ENCODE results near the gene ELAPOR2.
"Not testable (repeated sequence)": the region's sequence is repeated elsewhere in the genome, so short reads cannot be mapped to it uniquely, and the experiment has no call there.

Gene ELAPOR2

GRCh38 chr7:87039691-87040299, 19.7 kb downstream of the ELAPOR2 start:
- H3K4me2 ChIP-seq (ENCODE audit: low read depth, low read length, poor library complexity, severe bottlenecking); H3K9ac ChIP-seq (ENCODE audit: low read depth, low read length, poor library complexity, severe bottlenecking); H2AFZ ChIP-seq (ENCODE audit: low read length); H3K4me1 ChIP-seq (ENCODE audit: insufficient read depth, low read length, poor library complexity, severe bottlenecking); H3K79me2 ChIP-seq (ENCODE audit: insufficient read depth, low read length); H3K9me3 ChIP-seq (ENCODE audit: insufficient read depth, low read depth, low read length); H3K4me3 ChIP-seq (ENCODE audit: low read length, poor library complexity, severe bottlenecking); H4K20me1 ChIP-seq (ENCODE audit: insufficient read depth, low read length, poor library complexity, severe bottlenecking); H3K27me3 ChIP-seq (ENCODE audit: insufficient read depth, low read length, poor library complexity, severe bottlenecking); H3K9me2 ChIP-seq (replicated peaks; ENCODE audit: low read depth, low read length); H3K36me3 ChIP-seq (ENCODE audit: insufficient read depth, low read length); H3F3A ChIP-seq (ENCODE audit: low read depth): not testable (repeated sequence)

GRCh38 chr7:87038993-87039690, 20.3 kb downstream of the ELAPOR2 start:
- Histone ChIP-seq H2AFZ (ENCODE audit: low read length) (no peak overlapping the region), H3F3A (ENCODE audit: low read depth) (no peaks in the 10 kb centered on the region), H3K4me2 (ENCODE audit: low read depth, low read length, poor library complexity, severe bottlenecking) (no peak overlapping the region), H3K79me2 (ENCODE audit: insufficient read depth, low read length) (no peaks in the 10 kb centered on the region), H3K4me3 (ENCODE audit: low read length, poor library complexity, severe bottlenecking) (no peak overlapping the region), H3K36me3 (ENCODE audit: insufficient read depth, low read length) (no peaks in the 10 kb centered on the region), H3K9me3 (ENCODE audit: insufficient read depth, low read depth, low read length) (no peaks in the 10 kb centered on the region), H3K9me2 (replicated peaks; ENCODE audit: low read depth, low read length) (no peaks in the 10 kb centered on the region), H3K9ac (ENCODE audit: low read depth, low read length, poor library complexity, severe bottlenecking) (no peak overlapping the region), H4K20me1 (ENCODE audit: insufficient read depth, low read length, poor library complexity, severe bottlenecking) (no peaks in the 10 kb centered on the region), H3K27me3 (ENCODE audit: insufficient read depth, low read length, poor library complexity, severe bottlenecking) (no peaks in the 10 kb centered on the region), H3K4me1 (ENCODE audit: insufficient read depth, low read length, poor library complexity, severe bottlenecking) (no peaks in the 10 kb centered on the region)
- TF ChIP-seq EZH2phosphoT487 (IDR thresholded peaks at IDR 0.05; ENCODE audit: borderline replicate concordance): no peak
- no peak for TF ChIP-seq CTCF (conservative IDR thresholded peaks at IDR 0.05; ENCODE audit: low read length)

GRCh38 chr7:87036985-87037384, 22.5 kb downstream of the ELAPOR2 start:
- no peaks in the 10 kb centered on the region for H3K27me3 ChIP-seq (ENCODE audit: insufficient read depth, low read length, poor library complexity, severe bottlenecking)

More at GRCh38 chr7:87036985-87037384, 22.5 kb downstream of the ELAPOR2 start:
- no peaks in the 10 kb centered on the region for H3K4me1 ChIP-seq (ENCODE audit: insufficient read depth, low read length, poor library complexity, severe bottlenecking)
- no peak for TF ChIP-seq CTCF (conservative IDR thresholded peaks at IDR 0.05; ENCODE audit: low read length)
- TF ChIP-seq EZH2phosphoT487 (IDR thresholded peaks at IDR 0.05; ENCODE audit: borderline replicate concordance): no peak
- H3K9ac ChIP-seq (ENCODE audit: low read depth, low read length, poor library complexity, severe bottlenecking): no peak overlapping the region
- no peaks in the 10 kb centered on the region for H3K9me3 ChIP-seq (ENCODE audit: insufficient read depth, low read depth, low read length)
- H3K4me2 ChIP-seq (ENCODE audit: low read depth, low read length, poor library complexity, severe bottlenecking): no peak overlapping the region
- H4K20me1 ChIP-seq (ENCODE audit: insufficient read depth, low read length, poor library complexity, severe bottlenecking): no peaks in the 10 kb centered on the region
- no peak overlapping the region for H3K4me3 ChIP-seq (ENCODE audit: low read length, poor library complexity, severe bottlenecking)
- no peaks in the 10 kb centered on the region for H3K79me2 ChIP-seq (ENCODE audit: insufficient read depth, low read length)
- no peaks in the 10 kb centered on the region for H3K36me3 ChIP-seq (ENCODE audit: insufficient read depth, low read length)
- H3K9me2 ChIP-seq (replicated peaks; ENCODE audit: low read depth, low read length): no peaks in the 10 kb centered on the region
- no peaks in the 10 kb centered on the region for H3F3A ChIP-seq (ENCODE audit: low read depth)
- no peak overlapping the region for H2AFZ ChIP-seq (ENCODE audit: low read length)

Data from Loucy (cell line).